ENCODE data around the gene RPS19BP1.

Gene RPS19BP1

GRCh38 chr22:39520226-39521105 is 12.1 kb downstream of the RPS19BP1 start, which contains the start of gene ATF4:
Gene ATF4, plus strand, starts transcription at chr22:39520562. Its CDS starts 884 bp downstream, at chr22:39521446.
- Histone ChIP-seq H3K27me3 (replicated peaks; ENCODE audit: control insufficient read depth, insufficient read depth, low read length) (no peaks in the 10 kb centered on the region), H3K4me3 (replicated peaks; ENCODE audit: low read depth, low read length) (peak within 1 kb of the TSS; percentile 94), H3K36me3 (ENCODE audit: control insufficient read depth, insufficient read depth, low read length) (peaks cover 34% of the 10 kb centered on the region)
- TF ChIP-seq CTCF (IDR thresholded peaks at IDR 0.05; ENCODE audit: insufficient read depth, low read length, poor library complexity, severe bottlenecking), result no peak
- peak; percentile 88 for DNase-seq (ENCODE audit: extremely low read depth, insufficient read length)

- Histone ChIP-seq H3K4me3 (replicated peaks; ENCODE audit: low read depth, low read length) (peak overlapping the region; percentile 94), H3K27me3 (replicated peaks; ENCODE audit: control insufficient read depth, insufficient read depth, low read length) (no peaks in the 10 kb centered on the region), H3K36me3 (ENCODE audit: control insufficient read depth, insufficient read depth, low read length) (peaks cover 39% of the 10 kb centered on the region)
- TF ChIP-seq CTCF (IDR thresholded peaks at IDR 0.05; ENCODE audit: insufficient read depth, low read length, poor library complexity, severe bottlenecking), result peak; percentile 44
- peak; percentile 97 for DNase-seq (ENCODE audit: extremely low read depth, insufficient read length)
Observed at GRCh38 chr22:39519681-39520225, 12.8 kb downstream of the RPS19BP1 start.

GRCh38 chr22:39518996-39519680 is 13.4 kb downstream of the RPS19BP1 start:
- Histone ChIP-seq H3K36me3 (ENCODE audit: control insufficient read depth, insufficient read depth, low read length) (peaks cover 39% of the 10 kb centered on the region), H3K27me3 (replicated peaks; ENCODE audit: control insufficient read depth, insufficient read depth, low read length) (no peaks in the 10 kb centered on the region), H3K4me3 (replicated peaks; ENCODE audit: low read depth, low read length) (peak overlapping the region; percentile 94)
- TF ChIP-seq CTCF (IDR thresholded peaks at IDR 0.05; ENCODE audit: insufficient read depth, low read length, poor library complexity, severe bottlenecking), result no peak
- no peak for DNase-seq (ENCODE audit: extremely low read depth, insufficient read length)

- TF ChIP-seq CTCF (IDR thresholded peaks at IDR 0.05; ENCODE audit: insufficient read depth, low read length, poor library complexity, severe bottlenecking), result no peak
- Histone ChIP-seq H3K27me3 (replicated peaks; ENCODE audit: control insufficient read depth, insufficient read depth, low read length) (no peaks in the 10 kb centered on the region), H3K4me3 (replicated peaks; ENCODE audit: low read depth, low read length) (no peak overlapping the region), H3K36me3 (ENCODE audit: control insufficient read depth, insufficient read depth, low read length) (peaks cover 42% of the 10 kb centered on the region)
- no peak for DNase-seq (ENCODE audit: extremely low read depth, insufficient read length)
Observed at GRCh38 chr22:39518144-39518786, 14.3 kb downstream of the RPS19BP1 start.

GRCh38 chr22:39517470-39517869 is 15.1 kb downstream of the RPS19BP1 start:
- H3K4me3 ChIP-seq (replicated peaks; ENCODE audit: low read depth, low read length), result no peak overlapping the region
- H3K27me3 ChIP-seq (replicated peaks; ENCODE audit: control insufficient read depth, insufficient read depth, low read length), result no peaks in the 10 kb centered on the region
- TF ChIP-seq CTCF (IDR thresholded peaks at IDR 0.05; ENCODE audit: insufficient read depth, low read length, poor library complexity, severe bottlenecking), result no peak
- peaks cover 35% of the 10 kb centered on the region for H3K36me3 ChIP-seq (ENCODE audit: control insufficient read depth, insufficient read depth, low read length)
- DNase-seq (ENCODE audit: extremely low read depth, insufficient read length), result no peak

Measured in GM06990 (cell line).